AG09309 (cell line): ENCODE measurements around the gene TPST2.

Experiments
- DNase-seq: peaks from one replicate; pipeline ENCODE4 v3.0.0-alpha.2; 2010; ENCODE audit warnings: low read depth
- H3K4me3 ChIP-seq: 2 replicates; pipeline ENCODE4 v1.5.1; 2011; ENCODE audit warnings: mild to moderate bottlenecking, low read depth, low read length, moderate library complexity; ENCODE audit not compliant: control insufficient read depth
- CTCF ChIP-seq: IDR thresholded peaks from 2 replicates; pipeline ENCODE4 v1.5.1; 2011; ENCODE audit warnings: mild to moderate bottlenecking, low read depth, low read length, inconsistent platforms; ENCODE audit not compliant: insufficient read depth, control insufficient read depth; ENCODE audit errors: missing control alignments

TPST2 gene

GRCh38 chr22:26629988-26630761 is 40.2 kb upstream of the TPST2 start:
- no peak for DNase-seq
- no peak for TF ChIP-seq CTCF
- H3K4me3 ChIP-seq = no peak overlapping the region

GRCh38 chr22:26624803-26625202 is 34.9 kb upstream of the TPST2 start:
- TF ChIP-seq CTCF = no peak

GRCh38 chr22:26623984-26624383 is 34.1 kb upstream of the TPST2 start:
- no peak overlapping the region for H3K4me3 ChIP-seq
- TF ChIP-seq CTCF = no peak
- no peak for DNase-seq

More at GRCh38 chr22:26624803-26625202, 34.9 kb upstream of the TPST2 start:
- DNase-seq = no peak
- H3K4me3 ChIP-seq = no peak overlapping the region

GRCh38 chr22:26621663-26622062 is 31.7 kb upstream of the TPST2 start, which contains the start of gene CRYBA4:
TSS of gene CRYBA4 (plus strand) at chr22:26621963. CDS start at chr22:26622597, 634 bp downstream.
- no peak for DNase-seq
- no peak for TF ChIP-seq CTCF
- H3K4me3 ChIP-seq = no peak within 1 kb of the TSS

- no peak for TF ChIP-seq CTCF
- no peak overlapping the region for H3K4me3 ChIP-seq
- DNase-seq = no peak
These were observed 30.3 kb upstream of the TPST2 start for GRCh38 chr22:26620197-26620596.

- no peak for DNase-seq
- no peak overlapping the region for H3K4me3 ChIP-seq
- no peak for TF ChIP-seq CTCF
These were observed 29.6 kb upstream of the TPST2 start for GRCh38 chr22:26619510-26619909.
